H9 (cell line): ENCODE results near the gene CALN1. TPM values are rescaled to one million over a fixed set of nuclear protein-coding genes. Genes with fewer than 3 reads are reported as not detected.

Experiments
- DNase-seq: peaks from one replicate; pipeline ENCODE4 v3.0.0-alpha.2; 2017
- H2AFZ ChIP-seq: one replicate; pipeline ENCODE4 v1.6.1; 2013; ENCODE audit warnings: mild to moderate bottlenecking, low read length, control low read depth, moderate library complexity
- H2AK5ac ChIP-seq: 2 replicates; pipeline ENCODE4 v1.6.1; 2013; ENCODE audit warnings: low read length, control low read depth, mixed read lengths; ENCODE audit not compliant: insufficient read length
- H2BK120ac ChIP-seq: one replicate; pipeline ENCODE4 v1.6.1; 2013; ENCODE audit warnings: low read depth, mild to moderate bottlenecking, low read length, control low read depth, inconsistent platforms; ENCODE audit not compliant: poor library complexity, severe bottlenecking
- H2BK12ac ChIP-seq: 2 replicates; pipeline ENCODE4 v1.6.1; 2013; ENCODE audit warnings: low read length, control low read depth, mixed read lengths, low read depth; ENCODE audit not compliant: insufficient read length
- H2BK15ac ChIP-seq: 2 replicates; pipeline ENCODE4 v1.6.1; 2013; ENCODE audit warnings: low read depth, low read length, control low read depth
- H2BK20ac ChIP-seq: one replicate; pipeline ENCODE4 v1.6.1; 2013; ENCODE audit warnings: low read depth, mild to moderate bottlenecking, low read length, control low read depth, inconsistent platforms; ENCODE audit not compliant: poor library complexity, severe bottlenecking
- H2BK5ac ChIP-seq: 2 replicates; pipeline ENCODE4 v1.6.1; 2013; ENCODE audit warnings: low read length, control low read depth, mixed read lengths; ENCODE audit not compliant: insufficient read length
- H3K14ac ChIP-seq: 2 replicates; pipeline ENCODE4 v1.6.1; 2013; ENCODE audit warnings: low read length, control low read depth; ENCODE audit not compliant: insufficient read depth
- H3K18ac ChIP-seq: 2 replicates; pipeline ENCODE4 v1.6.1; 2013; ENCODE audit warnings: low read depth, mild to moderate bottlenecking, mixed read lengths, low read length, control low read depth; ENCODE audit not compliant: insufficient read length
- H3K23ac ChIP-seq: 2 replicates; pipeline ENCODE4 v1.6.1; 2013; ENCODE audit warnings: low read length, control low read depth, mixed read lengths, low read depth; ENCODE audit not compliant: insufficient read length
- H3K23me2 ChIP-seq: 2 replicates; pipeline ENCODE4 v1.6.1; 2013; ENCODE audit warnings: low read depth, mild to moderate bottlenecking, mixed read lengths, low read length, control low read depth; ENCODE audit not compliant: insufficient read length, poor library complexity, severe bottlenecking
- H3K27ac ChIP-seq: 2 replicates; pipeline ENCODE4 v1.5.1; 2013; ENCODE audit warnings: low read length, control low read depth, mixed read lengths, low read depth; ENCODE audit not compliant: insufficient read length
- H3K27me3 ChIP-seq: 2 replicates; pipeline ENCODE4 v1.6.1; 2013; ENCODE audit warnings: low read length, control low read depth, inconsistent platforms; ENCODE audit not compliant: insufficient read depth
- H3K4ac ChIP-seq: 2 replicates; pipeline ENCODE4 v1.6.1; 2013; ENCODE audit warnings: low read depth, mild to moderate bottlenecking, control low read depth, inconsistent platforms, low read length, moderate library complexity
- H3K4me1 ChIP-seq: 2 replicates; pipeline ENCODE4 v1.6.1; 2013; ENCODE audit warnings: low read length, control low read depth, inconsistent platforms; ENCODE audit not compliant: insufficient read depth
- H3K4me2 ChIP-seq: 2 replicates; pipeline ENCODE4 v1.6.1; 2013; ENCODE audit warnings: low read length, control low read depth, mixed read lengths; ENCODE audit not compliant: insufficient read length, insufficient read depth
- H3K56ac ChIP-seq: 2 replicates; pipeline ENCODE4 v1.6.1; 2013; ENCODE audit warnings: low read depth, mild to moderate bottlenecking, mixed read lengths, low read length, control low read depth; ENCODE audit not compliant: insufficient read length
- H3K79me1 ChIP-seq: 2 replicates; pipeline ENCODE4 v1.6.1; 2013; ENCODE audit warnings: low read depth, mild to moderate bottlenecking, moderate library complexity, low read length, control low read depth, inconsistent platforms; ENCODE audit not compliant: insufficient read depth, poor library complexity, severe bottlenecking
- H3K79me2 ChIP-seq: 2 replicates; pipeline ENCODE4 v1.6.1; 2013; ENCODE audit warnings: low read length, control low read depth, inconsistent platforms; ENCODE audit not compliant: insufficient read depth
- H3K9ac ChIP-seq: 2 replicates; pipeline ENCODE4 v1.6.1; 2013; ENCODE audit warnings: low read length, control low read depth, mixed read lengths; ENCODE audit not compliant: insufficient read length; ENCODE audit errors: extremely low read depth
- H3K9me3 ChIP-seq: one replicate; pipeline ENCODE4 v1.6.1; 2013; ENCODE audit warnings: low read depth, low read length, inconsistent platforms; ENCODE audit not compliant: control insufficient read depth
- H3T11ph ChIP-seq: one replicate; pipeline ENCODE4 v1.6.1; 2013; ENCODE audit warnings: mild to moderate bottlenecking, low read length, control low read depth, inconsistent platforms
- H4K20me1 ChIP-seq: one replicate; pipeline ENCODE4 v1.6.1; 2013; ENCODE audit not compliant: control insufficient read depth, insufficient read length, insufficient read depth
- H4K5ac ChIP-seq: 2 replicates; pipeline ENCODE4 v1.6.1; 2013; ENCODE audit warnings: low read depth, mild to moderate bottlenecking, mixed read lengths, low read length, control low read depth; ENCODE audit not compliant: insufficient read length
- H4K8ac ChIP-seq: replicated peaks from 2 replicates; pipeline ENCODE4 v1.6.1; 2013; ENCODE audit warnings: low read length, control low read depth, mixed read lengths, low read depth; ENCODE audit not compliant: insufficient read length
- H4K91ac ChIP-seq: 2 replicates; pipeline ENCODE4 v1.6.1; 2013; ENCODE audit warnings: low read depth, mild to moderate bottlenecking, moderate library complexity, mixed read lengths, low read length, control low read depth; ENCODE audit not compliant: insufficient read length
- H3K27ac Mint-ChIP-seq, 3 experiments: 2 replicates in 2 of 3; 3 replicates in 1 of 3; pipeline ENCODE4 v1.8.0; 2020 to 2021; ENCODE audit warnings: mixed read lengths in 3 of 3, mild to moderate bottlenecking in 1 of 3, moderate library complexity in 1 of 3
- H3K27me3 Mint-ChIP-seq: 2 replicates; pipeline ENCODE4 v1.8.0; 2021; ENCODE audit warnings: low read depth, mild to moderate bottlenecking, moderate library complexity, mixed read lengths
- H3K36me3 Mint-ChIP-seq, 3 experiments: 2 replicates in 2 of 3; 3 replicates in 1 of 3; pipeline ENCODE4 v1.8.0; 2020 to 2021; ENCODE audit warnings: low read depth in 3 of 3, mixed read lengths in 3 of 3; ENCODE audit not compliant: insufficient read depth in 1 of 3
- H3K4me1 Mint-ChIP-seq, 2 experiments: 2 replicates each; pipeline ENCODE4 v1.8.0; 2020; ENCODE audit warnings: mixed read lengths in 2 of 2
- H3K4me3 Mint-ChIP-seq, 2 experiments: 2 replicates in 1 of 2; 3 replicates in 1 of 2; pipeline ENCODE4 v1.8.0; 2020 to 2021; ENCODE audit warnings: mild to moderate bottlenecking in 2 of 2, mixed read lengths in 2 of 2, moderate library complexity in 1 of 2
- H3K9me3 Mint-ChIP-seq, 2 experiments: 2 replicates in 1 of 2; 3 replicates in 1 of 2; pipeline ENCODE4 v1.8.0; 2020; ENCODE audit warnings: mild to moderate bottlenecking in 2 of 2, mixed read lengths in 2 of 2, moderate library complexity in 1 of 2
- WGBS: extraction: QIAGEN DNeasy Blood & Tissue Kit; methylation state at CpG from one replicate; pipeline ENCODE4 v1.1.7; 2013; ENCODE audit warnings: missing lambda C conversion rate, low lambda C conversion rate, mixed read lengths; ENCODE audit not compliant: insufficient read length; ENCODE audit errors: extremely low coverage; 5-methylcytosine and 5-hydroxymethylcytosine counted together
- total RNA-seq: library from RNA; stranded (reverse); gene quantifications from 2 replicates; pipeline ENCODE4 v1.2.1, GENCODE V29; 2021
- TF ChIP-seq, protein P1 (sequence below): fragments of 200-600 bp; sonication (generic); conservative IDR thresholded peaks from 3 replicates; pipeline ENCODE4 v1.8.0; 2021; ENCODE audit warnings: antibody characterized with exemption, mild to moderate bottlenecking

CALN1 gene
- total RNA-seq, 1 experiment from 2014 or later = 2.8 TPM

DNA sequence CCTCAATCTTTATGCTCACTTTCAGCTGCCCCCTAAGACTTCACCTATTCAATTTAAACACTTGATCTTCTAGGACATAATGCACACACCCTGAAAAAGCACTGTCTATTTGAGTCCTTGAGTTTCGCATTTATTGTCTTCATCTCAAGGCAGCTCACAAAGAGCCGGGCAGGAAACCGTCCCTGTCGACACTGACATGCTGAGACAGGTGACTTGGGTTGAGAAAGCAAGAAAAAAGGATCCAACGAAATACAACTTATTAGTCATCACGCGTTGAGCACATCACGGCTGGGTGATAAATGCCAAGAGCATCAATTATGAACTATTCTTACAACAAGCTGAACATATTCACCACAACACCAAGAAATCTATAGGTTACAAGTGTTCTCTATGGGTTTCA is 91.1 kb downstream of the CALN1 start:
- Mint-ChIP-seq H3K27me3 (no peaks in the 10 kb centered on the region; the same call in 1 of the 2 replicates), H3K27ac (no peak overlapping the region), H3K4me1 (peaks cover 0 to 6% of the 10 kb centered on the region in 2 experiments; a peak in 1 of 4 replicates), H3K4me3 (no peak overlapping the region), H3K36me3 (peaks cover 0 to 8% (median 6%) of the 10 kb centered on the region in 3 experiments; a peak in 3 of 7 replicates), H3K9me3 (peaks cover 0 to 2% of the 10 kb centered on the region in 2 experiments; a peak in 2 of 5 replicates)
- H3K4me2 ChIP-seq = no peak overlapping the region
- H4K20me1 ChIP-seq = no peaks in the 10 kb centered on the region
- no peak overlapping the region for H3K23ac ChIP-seq
- H2AK5ac ChIP-seq = no peak overlapping the region
- H4K8ac ChIP-seq = no peak overlapping the region
- no peak overlapping the region for H3T11ph ChIP-seq
- no peaks in the 10 kb centered on the region for H3K9me3 ChIP-seq
- H3K23me2 ChIP-seq = no peaks in the 10 kb centered on the region
- H3K27me3 ChIP-seq = no peaks in the 10 kb centered on the region
- no peak overlapping the region for H3K18ac ChIP-seq
- no peak for DNase-seq
- H3K79me1 ChIP-seq = no peaks in the 10 kb centered on the region
- no peak overlapping the region for H2BK120ac ChIP-seq
- no peak overlapping the region for H4K91ac ChIP-seq
- no peak overlapping the region for H2BK20ac ChIP-seq
- H3K79me2 ChIP-seq = no peaks in the 10 kb centered on the region
- no peak overlapping the region for H3K9ac ChIP-seq
- WGBS = no CpG with 5 or more reads among the region's 8 CpGs
- H2BK15ac ChIP-seq = no peak overlapping the region
- H2BK5ac ChIP-seq = no peak overlapping the region
- no peak overlapping the region for H4K5ac ChIP-seq
- no peak overlapping the region for H2BK12ac ChIP-seq
- no peaks in the 10 kb centered on the region for H3K4me1 ChIP-seq
- no peak overlapping the region for H2AFZ ChIP-seq
- H3K4ac ChIP-seq = no peak overlapping the region
- TF ChIP-seq, protein P1, sequence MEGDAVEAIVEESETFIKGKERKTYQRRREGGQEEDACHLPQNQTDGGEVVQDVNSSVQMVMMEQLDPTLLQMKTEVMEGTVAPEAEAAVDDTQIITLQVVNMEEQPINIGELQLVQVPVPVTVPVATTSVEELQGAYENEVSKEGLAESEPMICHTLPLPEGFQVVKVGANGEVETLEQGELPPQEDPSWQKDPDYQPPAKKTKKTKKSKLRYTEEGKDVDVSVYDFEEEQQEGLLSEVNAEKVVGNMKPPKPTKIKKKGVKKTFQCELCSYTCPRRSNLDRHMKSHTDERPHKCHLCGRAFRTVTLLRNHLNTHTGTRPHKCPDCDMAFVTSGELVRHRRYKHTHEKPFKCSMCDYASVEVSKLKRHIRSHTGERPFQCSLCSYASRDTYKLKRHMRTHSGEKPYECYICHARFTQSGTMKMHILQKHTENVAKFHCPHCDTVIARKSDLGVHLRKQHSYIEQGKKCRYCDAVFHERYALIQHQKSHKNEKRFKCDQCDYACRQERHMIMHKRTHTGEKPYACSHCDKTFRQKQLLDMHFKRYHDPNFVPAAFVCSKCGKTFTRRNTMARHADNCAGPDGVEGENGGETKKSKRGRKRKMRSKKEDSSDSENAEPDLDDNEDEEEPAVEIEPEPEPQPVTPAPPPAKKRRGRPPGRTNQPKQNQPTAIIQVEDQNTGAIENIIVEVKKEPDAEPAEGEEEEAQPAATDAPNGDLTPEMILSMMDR = no peak
- H3K56ac ChIP-seq = no peak overlapping the region
- H3K27ac ChIP-seq = no peak overlapping the region
- H3K14ac ChIP-seq = no peak overlapping the region
